SK-N-SH treated with all-trans-retinoic acid at 6 μM for 48 hours (cell line): ENCODE results near the gene FIGN.

Experiments
- ESRRG ChIP-seq: fragments of 250-450 bp; sonication (Bioruptor Pico); IDR thresholded peaks from 2 replicates; pipeline ENCODE4 v1.6.1; 2021; ENCODE audit warnings: mild to moderate bottlenecking
- ZC3H10 ChIP-seq: fragments of 250-450 bp; sonication (Bioruptor Pico); IDR thresholded peaks from 2 replicates; pipeline ENCODE4 v1.5.1; 2021; ENCODE audit warnings: mild to moderate bottlenecking, moderate library complexity
- TF ChIP-seq, protein P1 (sequence below): fragments of 250-450 bp; sonication (Bioruptor Pico); IDR thresholded peaks from 2 replicates; pipeline ENCODE4 v1.8.0; 2020; ENCODE audit warnings: mild to moderate bottlenecking, moderate library complexity, borderline replicate concordance

DNA sequence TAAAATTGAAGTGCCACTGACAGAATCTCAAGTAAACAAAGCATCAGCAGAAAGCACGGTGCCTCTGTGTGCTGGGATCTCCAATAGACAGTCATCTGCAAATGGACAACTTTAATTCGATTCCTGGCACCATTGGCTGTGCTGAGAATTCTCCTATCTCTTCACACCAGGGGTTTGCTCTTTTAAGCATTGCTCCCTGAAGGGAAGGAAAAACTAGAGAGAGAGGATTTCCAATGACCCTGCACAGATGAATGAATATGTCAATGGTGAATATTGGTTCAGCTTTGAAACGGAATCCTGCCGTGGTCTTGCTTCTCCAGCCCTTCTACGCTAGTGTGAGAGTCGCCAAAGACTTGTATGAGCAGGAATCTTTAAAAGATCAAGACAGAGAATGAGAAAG is 97.9 kb downstream of the FIGN start:
- TF ChIP-seq, protein P1, sequence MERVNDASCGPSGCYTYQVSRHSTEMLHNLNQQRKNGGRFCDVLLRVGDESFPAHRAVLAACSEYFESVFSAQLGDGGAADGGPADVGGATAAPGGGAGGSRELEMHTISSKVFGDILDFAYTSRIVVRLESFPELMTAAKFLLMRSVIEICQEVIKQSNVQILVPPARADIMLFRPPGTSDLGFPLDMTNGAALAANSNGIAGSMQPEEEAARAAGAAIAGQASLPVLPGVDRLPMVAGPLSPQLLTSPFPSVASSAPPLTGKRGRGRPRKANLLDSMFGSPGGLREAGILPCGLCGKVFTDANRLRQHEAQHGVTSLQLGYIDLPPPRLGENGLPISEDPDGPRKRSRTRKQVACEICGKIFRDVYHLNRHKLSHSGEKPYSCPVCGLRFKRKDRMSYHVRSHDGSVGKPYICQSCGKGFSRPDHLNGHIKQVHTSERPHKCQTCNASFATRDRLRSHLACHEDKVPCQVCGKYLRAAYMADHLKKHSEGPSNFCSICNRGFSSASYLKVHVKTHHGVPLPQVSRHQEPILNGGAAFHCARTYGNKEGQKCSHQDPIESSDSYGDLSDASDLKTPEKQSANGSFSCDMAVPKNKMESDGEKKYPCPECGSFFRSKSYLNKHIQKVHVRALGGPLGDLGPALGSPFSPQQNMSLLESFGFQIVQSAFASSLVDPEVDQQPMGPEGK, result no peak
- TF ChIP-seq ZC3H10 (CRISPR knock-in tag), result no peak
- no peak for TF ChIP-seq ESRRG (CRISPR knock-in tag)
